HG02798 (cell line): ENCODE measurements around the gene ADCY2.

Experiments used
- ATAC-seq: cut with Tn5 transposase; IDR thresholded peaks from one replicate; pipeline ENCODE4 v1.9.1; 2021; ENCODE audit warnings: mild to moderate bottlenecking; ENCODE audit not compliant: unreplicated experiment, poor library complexity

The ADCY2 gene

DNA sequence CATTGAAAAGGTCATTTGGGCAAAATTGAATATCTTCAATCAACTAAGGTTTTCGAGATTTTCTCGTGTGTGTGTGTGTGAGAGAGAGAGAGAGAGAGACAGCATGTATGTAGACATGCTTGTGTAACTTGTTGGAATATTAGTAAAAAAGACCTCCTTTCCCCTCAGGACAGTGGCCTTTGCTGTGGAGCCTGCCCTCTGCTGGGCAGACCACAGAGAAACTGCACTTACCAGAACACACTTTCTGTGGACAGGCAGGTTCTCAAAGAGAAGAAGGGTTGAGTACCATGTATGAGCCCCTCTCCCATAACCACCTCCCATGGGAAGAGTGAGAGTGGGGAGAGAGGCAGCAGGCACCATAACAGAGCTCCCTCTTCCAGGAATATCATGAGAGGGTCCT, 409.4 kb downstream of the ADCY2 start:
- ATAC-seq = no peak

DNA sequence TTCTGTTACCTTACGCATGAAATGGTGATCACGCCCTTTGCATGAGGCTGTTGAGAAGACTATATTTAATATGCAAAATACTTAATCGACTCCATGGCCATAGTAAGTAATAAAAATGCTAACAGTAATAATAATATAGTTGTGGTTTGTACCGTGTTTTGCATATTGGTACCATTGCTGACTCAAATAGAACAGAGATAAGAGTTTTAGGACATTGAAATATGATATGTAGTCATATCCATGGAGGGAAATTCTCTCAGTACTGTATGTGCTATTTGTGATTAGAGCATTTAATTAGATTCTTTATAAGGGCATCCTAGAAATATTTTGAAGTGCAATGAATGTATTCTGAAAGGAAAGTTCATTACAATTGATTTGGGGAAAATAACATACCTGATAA, 413.1 kb downstream of the ADCY2 start:
- ATAC-seq = no peak

DNA sequence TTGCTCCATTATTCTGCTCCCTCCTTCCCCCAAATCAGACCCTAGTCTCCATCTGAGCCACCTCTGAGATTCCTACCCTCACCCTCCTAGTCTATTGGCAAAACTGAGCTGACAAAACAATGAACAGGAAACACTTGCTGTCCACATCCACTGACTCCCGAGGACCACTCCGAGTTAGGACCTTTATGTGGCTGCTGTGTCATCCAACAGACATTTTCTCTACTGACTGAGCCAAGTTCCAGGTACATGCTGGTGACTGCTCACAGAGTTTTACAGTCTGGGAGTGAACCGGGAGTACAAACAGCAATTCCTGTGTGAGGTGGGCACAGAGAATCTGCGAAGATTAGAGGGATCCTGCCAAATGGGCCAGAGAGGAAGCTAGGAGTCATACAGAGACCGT, 415.8 kb downstream of the ADCY2 start:
- ATAC-seq = no peak

DNA sequence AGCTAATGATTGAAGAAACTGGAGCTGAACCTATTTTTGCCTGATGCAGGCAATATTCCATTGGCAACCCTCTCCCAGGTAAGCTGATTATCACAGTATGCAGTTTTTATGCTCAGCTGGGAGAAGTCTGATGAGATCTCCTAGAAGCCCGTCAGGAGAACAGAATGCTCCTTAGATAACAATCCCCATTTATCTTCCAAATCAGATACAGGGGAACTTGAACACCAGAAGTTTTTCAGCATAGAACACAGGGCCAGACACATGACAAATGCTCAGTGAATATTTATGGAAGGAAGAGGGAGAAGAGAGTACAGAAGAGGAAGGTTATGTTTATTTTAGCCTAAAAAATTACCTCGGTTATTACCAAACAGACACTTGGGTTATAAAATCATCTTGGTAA, 417.1 kb downstream of the ADCY2 start:
- ATAC-seq = no peak

DNA sequence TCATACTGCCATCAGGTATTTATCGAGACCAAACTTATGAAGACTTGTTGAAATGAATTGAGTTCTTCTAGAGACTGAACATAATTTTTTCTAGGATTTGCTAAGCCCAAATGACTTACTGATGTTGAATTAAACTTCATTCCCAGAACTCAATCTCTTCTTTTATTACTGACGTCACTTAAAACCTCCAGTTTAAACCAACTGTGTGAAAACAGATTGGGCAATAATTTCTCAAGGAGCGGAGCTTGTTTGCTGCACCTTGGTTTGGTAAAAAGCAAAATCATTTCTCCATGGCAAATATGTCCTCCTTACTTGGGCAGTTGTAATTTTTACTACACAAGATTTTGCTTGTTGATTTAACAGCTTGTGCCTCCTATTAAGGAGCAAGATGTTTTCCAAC, 417.6 kb downstream of the ADCY2 start:
- ATAC-seq = no peak

DNA sequence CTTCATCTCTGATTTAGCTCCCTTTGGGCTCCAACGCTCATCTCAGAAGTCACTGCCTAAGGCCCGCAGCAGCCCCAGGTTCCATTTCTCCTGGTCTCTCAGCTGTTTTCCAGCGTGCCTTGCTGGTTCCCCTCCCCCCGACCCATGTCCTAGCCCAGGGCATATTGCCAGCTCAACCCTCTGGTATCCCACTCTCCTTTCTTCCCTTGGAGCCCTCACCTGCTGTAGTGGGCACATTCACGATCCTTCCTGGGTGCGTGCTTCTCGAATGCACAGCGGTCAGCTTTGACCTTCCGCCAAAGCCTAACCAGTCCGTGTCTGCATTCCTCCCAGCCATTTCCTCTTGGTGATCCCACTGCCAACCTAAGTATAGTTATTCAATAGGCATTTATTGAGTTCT, 418.9 kb downstream of the ADCY2 start:
- ATAC-seq = no peak

DNA sequence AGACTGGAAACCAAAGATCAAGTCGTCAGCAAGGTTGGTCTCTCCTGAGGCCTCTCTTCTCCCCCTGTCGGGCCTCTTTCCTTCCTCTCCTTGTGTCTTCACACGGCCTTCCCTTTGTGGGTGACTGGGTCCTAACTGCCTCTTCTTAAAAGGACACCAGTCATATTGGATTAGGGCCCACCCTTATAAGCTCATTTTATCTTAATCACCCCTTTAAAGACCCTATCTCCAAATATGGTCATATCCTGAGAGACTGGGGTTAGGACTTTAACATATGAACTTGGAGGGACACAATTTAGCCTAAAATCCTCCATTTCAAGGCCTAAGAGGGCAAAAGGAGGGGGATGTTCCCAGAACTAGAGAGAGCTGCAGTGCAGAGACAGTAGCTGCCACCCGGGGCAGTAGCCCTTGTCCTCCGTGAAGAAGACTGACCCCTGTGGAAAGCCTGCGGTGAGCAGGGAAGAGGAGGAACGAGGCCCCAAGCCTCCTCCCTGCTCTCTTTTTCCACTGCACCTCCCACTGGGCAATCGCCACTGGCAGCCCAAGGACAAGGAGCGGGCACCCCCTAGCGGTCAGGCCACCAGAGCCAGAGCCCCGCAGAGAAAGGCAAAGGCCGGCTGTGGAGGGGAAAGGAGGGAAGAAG, 420.1 kb downstream of the ADCY2 start:
- ATAC-seq = peak; percentile 95

DNA sequence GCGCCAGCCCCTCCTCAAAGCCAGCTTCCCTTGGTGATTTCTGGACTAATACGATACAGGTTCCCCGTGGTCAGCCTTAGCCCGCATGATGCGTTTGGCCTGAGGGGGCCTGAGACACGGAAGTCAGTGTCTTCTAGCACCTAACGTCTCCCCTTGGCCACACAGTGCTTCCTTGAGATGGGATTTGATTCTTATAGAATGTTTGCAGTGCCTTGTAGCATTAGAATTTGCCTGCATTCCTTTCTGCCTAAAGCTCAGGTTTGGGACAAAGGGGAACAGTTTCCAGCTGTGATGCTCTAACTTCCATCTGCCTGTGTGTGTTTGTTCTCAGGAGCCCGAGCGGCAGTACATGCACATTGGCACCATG, 420.6 kb downstream of the ADCY2 start:
- peak; percentile 12 for ATAC-seq

DNA sequence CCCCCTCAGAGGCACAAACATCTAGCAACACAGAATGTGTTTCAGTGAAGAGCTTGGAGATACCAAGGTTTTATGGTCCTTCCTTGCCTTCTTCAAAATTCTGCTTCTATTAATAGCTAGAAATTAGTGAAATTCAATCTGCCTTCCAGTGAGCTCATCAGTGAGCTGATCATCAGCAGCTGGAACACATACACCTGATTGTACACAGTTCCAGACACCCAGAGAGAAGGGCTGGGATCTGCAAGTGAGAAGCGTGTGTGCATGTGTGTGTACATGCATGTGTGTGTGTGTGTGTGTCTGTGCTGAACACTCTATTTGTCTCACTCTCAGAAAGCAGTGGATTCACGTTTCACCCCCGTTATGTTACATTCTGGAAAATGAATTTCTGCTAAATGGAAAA, 426.5 kb downstream of the ADCY2 start:
- no peak for ATAC-seq

DNA sequence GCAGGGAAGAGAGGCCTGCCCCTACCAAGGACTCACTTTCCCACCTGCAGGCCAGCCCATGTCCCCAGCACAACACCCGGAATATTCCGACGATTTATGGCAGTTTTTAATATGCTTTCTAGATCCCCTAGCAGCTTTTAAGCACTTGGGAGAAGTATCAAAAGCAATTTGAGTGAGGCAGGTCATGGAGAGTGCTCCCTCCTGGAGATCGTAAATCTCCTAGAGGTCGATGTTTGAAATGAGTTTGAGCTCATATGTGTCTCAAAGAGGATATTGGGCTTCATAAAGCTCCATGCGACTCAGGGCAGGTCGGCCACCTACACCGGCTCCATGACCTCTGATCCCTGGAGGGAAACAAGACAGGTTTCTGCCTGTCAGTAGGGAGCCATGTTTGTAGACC, 427.7 kb downstream of the ADCY2 start:
- ATAC-seq = no peak

DNA sequence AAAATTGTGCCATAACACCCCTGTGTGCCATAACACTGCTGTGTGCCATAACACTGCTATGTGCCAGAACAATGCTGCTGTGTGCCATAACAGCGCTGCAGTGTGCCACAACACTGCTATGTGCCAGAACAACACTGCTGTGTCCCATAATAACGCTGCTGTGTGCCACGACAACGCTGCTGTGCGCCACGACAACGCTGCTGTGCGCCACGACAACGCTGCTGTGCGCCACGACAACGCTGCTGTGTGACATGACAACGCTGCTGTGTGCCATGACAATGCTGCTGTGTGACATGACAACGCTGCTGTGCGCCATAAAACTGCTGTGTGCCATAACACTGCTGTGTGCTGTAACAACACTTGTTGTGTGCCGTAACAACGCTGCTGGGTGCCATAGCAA, 429.1 kb downstream of the ADCY2 start:
- no peak for ATAC-seq

DNA sequence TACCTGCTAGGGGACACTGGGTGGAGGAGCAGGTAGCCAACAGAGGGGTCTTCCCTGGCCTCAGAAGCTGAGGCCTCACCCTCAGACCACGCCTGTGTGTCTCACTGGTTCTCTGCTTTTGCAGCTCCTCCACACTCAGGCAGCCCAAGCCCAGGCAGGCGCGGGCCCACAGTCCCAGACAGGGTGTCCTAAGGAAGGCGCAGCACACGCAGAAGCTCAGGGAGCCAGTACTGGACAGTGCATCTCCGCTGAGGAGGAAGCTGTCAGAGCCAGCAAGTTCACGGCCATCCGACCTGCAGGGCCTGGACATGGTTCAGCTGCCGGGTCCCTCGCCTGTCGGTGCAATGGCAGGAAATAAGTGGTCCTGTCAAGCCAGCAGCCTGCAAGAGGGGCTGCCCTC, 429.7 kb downstream of the ADCY2 start:
- no peak for ATAC-seq

DNA sequence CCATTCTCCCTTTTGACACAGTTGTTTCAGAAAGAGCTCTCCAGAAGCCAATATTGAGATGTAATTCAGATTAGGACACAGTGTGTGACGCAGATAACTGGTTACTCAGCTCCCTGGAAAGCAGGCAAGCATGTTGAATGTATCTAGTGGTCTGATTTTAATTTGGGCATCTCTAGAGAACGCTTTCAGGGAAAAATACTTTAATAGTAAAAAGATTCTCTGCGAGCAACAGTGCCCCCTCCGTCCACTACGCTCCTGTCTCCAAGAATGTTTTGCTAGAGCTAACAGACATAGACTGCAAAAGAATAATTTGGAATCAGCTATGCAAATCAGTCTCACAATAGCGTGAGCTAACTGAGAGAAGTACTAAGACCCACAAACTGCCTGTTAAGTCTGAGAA, 431.7 kb downstream of the ADCY2 start:
- no peak for ATAC-seq

DNA sequence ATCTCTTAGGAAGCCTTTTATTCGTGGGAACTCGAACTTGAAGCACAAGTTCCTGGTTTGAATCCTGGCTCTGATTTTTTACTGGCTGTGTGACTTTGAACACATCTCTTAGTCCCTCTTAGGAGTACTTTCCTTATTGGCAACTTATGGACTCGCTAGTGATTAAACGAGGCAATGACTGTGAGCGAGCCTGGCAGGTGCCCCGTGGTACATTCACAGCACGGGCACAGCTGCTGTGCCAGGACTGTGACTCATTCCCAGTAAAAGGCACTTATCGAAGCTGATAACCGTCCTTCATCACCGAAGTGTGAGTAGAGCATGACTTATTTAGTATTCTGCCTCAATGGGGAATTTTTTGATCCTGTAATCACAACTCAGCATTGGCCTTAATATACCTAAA, 432.3 kb downstream of the ADCY2 start:
- ATAC-seq = no peak

DNA sequence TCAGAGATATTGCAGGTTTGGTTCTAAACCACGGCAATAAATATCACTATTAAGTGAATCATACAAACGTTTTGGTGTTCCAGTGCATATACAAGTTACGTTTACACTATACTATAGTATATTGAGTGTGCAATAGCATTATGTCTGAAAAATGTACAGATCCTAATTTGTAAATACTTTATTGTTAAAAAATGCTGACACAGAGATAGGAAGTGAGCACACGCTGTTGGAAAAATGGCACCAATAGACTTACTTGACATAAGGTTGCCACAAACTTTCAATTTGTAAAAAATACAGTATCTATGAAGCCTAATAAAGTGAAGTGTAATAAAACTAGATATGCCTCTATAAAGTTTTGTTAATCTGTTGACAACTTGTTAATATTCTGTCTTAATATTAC, 439.0 kb downstream of the ADCY2 start:
- no peak for ATAC-seq

DNA sequence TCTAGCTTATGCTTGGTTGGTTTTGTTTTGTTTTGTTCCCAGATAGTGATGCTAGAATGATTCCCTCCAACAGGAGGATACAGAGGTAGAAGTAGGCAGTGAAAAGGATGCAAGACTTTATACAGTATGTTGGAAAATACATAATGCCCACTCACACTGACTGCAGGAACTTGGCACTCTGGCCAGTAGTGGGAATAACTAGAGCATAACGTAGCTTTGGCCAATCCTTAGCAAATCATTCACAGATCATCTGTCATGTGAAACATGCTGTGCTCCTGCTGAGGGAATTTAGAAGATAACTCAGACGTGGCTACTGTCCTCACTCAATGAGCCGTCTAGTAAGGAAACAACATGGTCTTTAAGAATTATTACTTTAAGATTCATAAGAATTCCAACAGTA, 441.5 kb downstream of the ADCY2 start:
- ATAC-seq = no peak

DNA sequence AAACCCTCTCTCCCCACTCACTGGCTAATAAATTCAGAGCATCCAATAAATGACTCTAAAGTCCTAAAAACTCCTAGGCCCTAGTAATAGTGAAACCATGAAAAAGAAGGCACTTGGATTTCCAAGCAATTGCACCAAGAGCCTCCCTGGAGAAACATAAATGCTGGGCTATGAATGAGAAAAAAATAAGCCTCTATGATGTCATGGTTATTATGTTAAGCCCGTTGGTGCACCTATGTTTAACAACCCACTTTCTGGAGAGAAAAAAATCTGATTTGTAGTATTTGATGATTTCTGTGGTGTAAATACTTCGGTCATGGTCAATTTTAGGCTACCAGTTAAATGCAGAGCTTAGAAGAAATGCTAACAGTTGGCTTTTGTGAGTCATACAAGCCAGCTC, 446.6 kb downstream of the ADCY2 start:
- no peak for ATAC-seq

DNA sequence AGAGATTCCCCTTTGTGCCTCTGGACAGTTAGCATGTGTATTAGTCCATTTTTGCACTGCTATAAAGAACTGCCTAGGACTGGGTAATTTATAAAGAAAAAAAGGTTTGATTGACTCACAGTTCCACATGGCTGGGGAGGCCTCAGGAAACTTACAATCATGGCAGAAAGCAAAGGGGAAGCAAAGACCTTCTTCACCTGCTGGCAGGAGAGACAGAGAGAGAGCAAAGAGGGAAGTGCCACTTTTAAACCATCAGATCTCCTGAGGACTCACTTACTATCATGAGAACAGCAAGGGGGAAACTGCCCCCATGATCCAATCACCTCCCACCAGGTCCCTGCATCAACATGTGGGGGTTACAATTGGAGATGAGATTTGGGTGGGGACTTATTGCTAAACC, 449.0 kb downstream of the ADCY2 start:
- no peak for ATAC-seq

DNA sequence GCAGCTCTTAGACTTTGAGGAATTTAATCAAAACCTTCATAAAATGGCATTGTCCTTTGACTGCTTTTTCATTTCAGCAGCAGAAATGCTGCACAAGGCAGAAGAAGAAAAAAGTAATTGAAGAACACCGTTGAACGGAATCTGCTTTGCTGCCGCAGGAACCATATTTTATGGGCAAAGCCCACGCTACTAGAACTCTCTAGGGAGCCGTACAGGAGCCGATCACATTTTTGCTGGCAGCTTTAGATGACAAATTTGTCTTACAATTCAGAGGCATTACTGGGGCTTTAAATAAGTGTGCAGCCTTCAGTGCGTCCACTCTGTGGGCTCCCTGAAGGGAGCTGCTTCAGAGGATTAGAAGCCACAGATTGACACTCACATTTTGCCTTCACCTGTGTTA, 449.6 kb downstream of the ADCY2 start:
- ATAC-seq = no peak

DNA sequence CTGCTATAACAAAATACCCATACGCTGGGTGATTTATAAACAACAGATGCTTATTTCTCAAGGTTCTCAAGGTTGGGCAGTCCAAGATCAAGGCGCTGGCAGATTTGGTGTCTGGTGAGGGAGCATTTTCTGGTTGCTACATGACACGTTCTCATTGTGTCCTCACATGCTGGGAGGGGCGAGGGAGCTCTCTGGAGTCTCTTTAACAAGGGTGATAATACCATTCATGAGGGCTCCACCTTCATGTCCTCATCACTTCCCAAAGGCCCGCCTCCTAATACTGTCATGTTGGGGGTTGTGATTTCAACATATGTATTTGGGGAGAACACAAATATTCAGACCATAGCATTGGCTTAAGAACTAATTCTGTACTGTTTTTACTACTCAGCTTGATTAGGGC, 450.4 kb downstream of the ADCY2 start:
- ATAC-seq = no peak

DNA sequence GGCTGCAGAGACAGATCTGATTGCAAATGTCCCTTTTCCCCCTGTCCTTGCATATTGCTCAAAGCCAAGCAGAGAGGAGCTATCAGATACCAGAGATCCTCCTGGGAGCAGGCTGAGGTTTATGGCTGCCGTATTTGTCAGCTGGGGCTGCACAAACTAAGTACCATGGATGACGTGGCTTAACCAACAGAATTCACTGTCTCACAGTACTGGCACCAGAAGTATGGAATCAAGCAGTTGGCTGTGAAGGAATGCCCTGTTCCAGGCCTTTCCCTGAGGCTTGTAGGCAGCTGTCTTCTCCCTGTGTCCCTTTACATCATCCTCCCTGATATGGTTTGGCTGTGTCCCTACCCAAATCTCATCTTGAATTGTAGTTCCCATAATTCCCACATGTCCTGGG, 452.4 kb downstream of the ADCY2 start:
- ATAC-seq = no peak

DNA sequence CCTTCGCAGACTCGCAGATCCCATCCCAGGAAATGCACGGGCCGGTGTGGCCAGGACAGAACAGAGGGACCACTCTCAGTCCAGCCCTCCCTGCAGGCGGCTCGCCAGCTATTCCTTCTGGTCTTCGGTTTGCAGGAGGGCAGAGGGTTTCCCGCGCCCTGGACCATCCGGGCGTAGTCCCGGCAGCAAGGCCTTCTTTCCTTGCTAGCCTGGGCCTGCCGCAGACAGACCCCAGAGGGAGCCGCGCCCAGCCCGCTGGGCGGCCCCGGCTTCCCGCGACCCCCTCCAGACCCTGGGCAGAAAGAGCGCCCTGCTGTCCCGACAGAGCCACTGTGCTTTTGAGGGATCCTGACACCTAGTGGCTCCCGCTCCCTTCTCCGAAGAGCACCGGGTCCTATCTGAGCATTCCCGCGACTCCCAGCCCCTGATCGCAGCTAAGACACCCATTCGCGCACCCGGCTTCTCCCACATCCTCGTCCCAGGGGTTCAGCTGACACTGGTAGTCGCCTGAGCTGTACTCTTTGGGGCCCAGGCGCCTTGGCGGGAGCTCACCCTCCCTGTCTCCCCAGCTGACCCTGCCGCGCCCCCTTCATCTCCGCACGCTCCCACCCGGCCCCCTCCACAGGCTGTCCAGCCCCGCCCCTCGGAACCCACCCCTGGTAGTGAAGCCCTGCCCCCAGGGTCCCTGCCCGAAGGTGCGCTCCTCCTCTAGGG, 453.9 kb downstream of the ADCY2 start:
- no peak for ATAC-seq
